ENCODE data around the gene COPB2. TPM values are rescaled to one million over a fixed set of nuclear protein-coding genes. Genes with fewer than 3 reads are reported as not detected.

The COPB2 gene
- total and polyA plus RNA-seq, 2 of the 4 experiments (the other 2 are of a cell fraction): 179 to 363 TPM

- ChIA-PET CTCF (interaction anchor here (0.6 to 1.0 kb wide), 2 partner anchors 16 to 744 kb away, joined by 3 to 4 read pairs; no protein-coding TSS in a partner anchor), POLR2A (ENCODE audit: unreplicated experiment) (interaction anchor here (0.6 to 1.0 kb wide), 2 partner anchors 11 to 1137 kb away, joined by 4 read pairs; no protein-coding TSS in a partner anchor)
- peak overlapping the region; percentile 86 for H2AFZ ChIP-seq (replicated peaks; ENCODE audit: low read length, poor library complexity)
- ATAC-seq (ENCODE audit: low read depth): peak; percentile 39
- H4K8ac ChIP-seq (ENCODE audit: low read depth in 2 of 2, low read length in 2 of 2): peak overlapping the region in 1 of 2 experiments; percentile 67; a peak in 2 of 4 replicates
- peak overlapping the region; percentile 72; the same call in 1 of the 2 replicates for H3K14ac ChIP-seq (replicated peaks; ENCODE audit: low read depth, low read length)
- H3K18ac ChIP-seq (ENCODE audit: low read depth, low read length): peak overlapping the region; percentile 34; the same call in 1 of the 2 replicates
- no peaks in the 10 kb centered on the region for H3K36me3 ChIP-seq (ENCODE audit: control insufficient read depth, insufficient read depth, low read length)
- H3K4me2 ChIP-seq (ENCODE audit: low read depth, low read length): no peak overlapping the region
- dilution Hi-C loops (cut with HindIII; ENCODE audit: low sequenced_read_pairs, unreplicated experiment): no loop called here
- peaks cover 29% of the 10 kb centered on the region for H3K4me1 ChIP-seq (ENCODE audit: control insufficient read depth, insufficient read depth, low read length)
- H3K23ac ChIP-seq (ENCODE audit: low read depth, low read length): no peak overlapping the region
- H3K79me1 ChIP-seq (ENCODE audit: low read depth in 1 of 2, low read length in 2 of 2): no peaks in the 10 kb centered on the region; a peak in 1 of 4 replicates
- H2BK20ac ChIP-seq (ENCODE audit: low read depth, low read length): peak overlapping the region; percentile 30
- no peaks in the 10 kb centered on the region for H4K20me1 ChIP-seq (ENCODE audit: insufficient read depth, low read length)
- peak overlapping the region; percentile 89 for H2BK120ac ChIP-seq (ENCODE audit: low read depth, low read length)
- no peaks in the 10 kb centered on the region; the same call in 1 of the 2 replicates for H3K27me3 ChIP-seq (ENCODE audit: control insufficient read depth, insufficient read depth, low read length)
- H3K56ac ChIP-seq (ENCODE audit: extremely low read depth, insufficient read depth, low read length): no peak overlapping the region
- in situ Hi-C loops (cut with MboI; ENCODE audit: low sequenced_read_pairs): loop anchor here (10.0 kb wide), 1 partner anchor 188 kb away; no protein-coding TSS in a partner anchor
- peak; percentile 50 for DNase-seq
- H2BK5ac ChIP-seq (ENCODE audit: low read depth, low read length, poor library complexity, severe bottlenecking): no peak overlapping the region
- H3K4ac ChIP-seq (ENCODE audit: low read depth, low read length): peak overlapping the region; percentile 95
- peak overlapping the region; percentile 38; the same call in 1 of the 2 replicates for H2AK5ac ChIP-seq (ENCODE audit: low read depth, low read length)
- intact Hi-C loops (cut with micrococcal nuclease): no loop called here
- no peak overlapping the region for H3K4me3 ChIP-seq (ENCODE audit: insufficient read depth, low read depth, low read length)
- BruUV-seq (replicated peaks): no TSS peak
- H4K5ac ChIP-seq (ENCODE audit: low read depth, low read length): peak overlapping the region; percentile 70; the same call in 1 of the 2 replicates
- no peaks in the 10 kb centered on the region for H3K9me3 ChIP-seq (ENCODE audit: control insufficient read depth, insufficient read depth, low read length)
- peak overlapping the region; percentile 98; the same call in 1 of the 2 replicates for H4K91ac ChIP-seq (ENCODE audit: insufficient read depth, low read depth, low read length)
- H2BK15ac ChIP-seq (ENCODE audit: low read depth, low read length): peak overlapping the region; percentile 64; the same call in 1 of the 3 replicates
- WGBS, 2 experiments (ENCODE audit: extremely low coverage in 2 of 2, insufficient read length in 1 of 2): no CpG with 5 or more reads among the region's 2 CpGs
- H3K27ac ChIP-seq (ENCODE audit: insufficient read depth, low read length): no peak overlapping the region
- TF ChIP-seq CEBPB (IDR thresholded peaks at IDR 0.05; ENCODE audit: low read depth, low read length) (peak; percentile 57; the same call in 1 of the 2 replicates), RFX5 (IDR thresholded peaks at IDR 0.05; ENCODE audit: low read depth, low read length) (no peak)
- H3K9me1 ChIP-seq (ENCODE audit: insufficient read depth, low read length): peaks cover 41% of the 10 kb centered on the region
- H3K9ac ChIP-seq (ENCODE audit: low read depth, low read length): no peak overlapping the region
- H2AK9ac ChIP-seq (replicated peaks; ENCODE audit: low read depth, low read length, poor library complexity): peak overlapping the region; percentile 3
Measured at GRCh38 chr3:139312959-139313358, 76.5 kb downstream of the COPB2 start.
